GM21619 (cell line): ENCODE data around the gene SFR1.

Experiments used
- ATAC-seq: cut with Tn5 transposase; IDR thresholded peaks from one replicate; pipeline ENCODE4 v1.9.1; 2021; ENCODE audit not compliant: unreplicated experiment

The SFR1 gene

GRCh38 chr10:104104418-104104817, 17.6 kb upstream of the SFR1 start:
- ATAC-seq = no peak

- ATAC-seq = no peak
Observed at GRCh38 chr10:104104926-104105325, 17.0 kb upstream of the SFR1 start.

GRCh38 chr10:104109908-104110662, 11.9 kb upstream of the SFR1 start:
- peak; percentile 96 for ATAC-seq

DNA sequence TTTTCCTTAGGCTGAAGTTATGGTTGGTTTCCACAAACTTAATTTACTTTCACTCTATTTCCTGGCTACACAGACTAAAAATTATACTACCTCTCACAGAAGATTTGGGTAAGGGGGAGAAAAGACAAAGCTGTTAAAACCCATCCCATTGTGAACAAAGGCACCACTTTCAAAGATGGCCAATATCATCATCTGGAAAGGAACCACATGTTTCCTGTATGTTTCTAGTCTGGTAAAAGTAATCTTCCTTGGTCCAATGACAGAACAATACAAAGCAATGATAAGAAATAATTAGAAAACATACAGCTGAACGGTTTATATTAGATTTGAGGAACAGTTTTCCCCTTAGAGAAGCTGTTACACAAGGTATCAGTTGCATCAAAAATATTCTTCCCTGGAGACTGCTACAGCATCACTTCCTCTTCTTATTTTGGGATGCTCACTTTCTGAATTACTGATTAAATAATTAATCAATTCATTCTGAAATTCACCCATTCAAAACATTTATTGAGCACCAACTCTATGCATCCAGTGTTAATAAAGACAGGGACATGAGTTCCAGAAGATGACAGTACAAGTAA, 8.5 kb upstream of the SFR1 start:
- ATAC-seq = no peak

DNA sequence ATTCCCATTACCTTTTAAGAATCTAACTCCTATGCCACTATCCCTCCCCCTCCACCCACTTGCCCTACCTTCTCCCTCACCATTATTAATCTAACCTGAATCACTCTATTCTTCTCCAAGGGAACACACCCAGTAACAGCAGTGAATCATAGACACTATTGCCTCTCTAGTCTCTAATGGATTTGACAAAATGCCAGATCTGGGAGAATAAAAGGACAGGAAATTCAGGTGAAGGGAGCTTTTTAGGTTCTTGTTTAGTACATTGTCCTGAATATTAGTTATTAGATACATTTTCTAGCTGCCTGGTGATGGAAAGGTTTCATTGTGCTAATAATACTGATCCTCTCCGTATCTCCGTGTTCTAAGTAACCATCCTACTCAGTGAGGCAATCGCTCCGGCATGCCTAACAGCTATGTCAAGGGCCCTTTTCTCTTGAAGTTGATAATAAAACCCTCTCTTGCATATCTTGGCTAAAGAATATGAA, 4.1 kb upstream of the SFR1 start:
- ATAC-seq = no peak

- no peak for ATAC-seq
Observed at GRCh38 chr10:104119996-104120395, 2.0 kb upstream of the SFR1 start.

- ATAC-seq = no peak
Observed at GRCh38 chr10:104120512-104120902, 1.5 kb upstream of the SFR1 start.

GRCh38 chr10:104120903-104121484, 977 bp upstream of the SFR1 start:
- no peak for ATAC-seq

DNA sequence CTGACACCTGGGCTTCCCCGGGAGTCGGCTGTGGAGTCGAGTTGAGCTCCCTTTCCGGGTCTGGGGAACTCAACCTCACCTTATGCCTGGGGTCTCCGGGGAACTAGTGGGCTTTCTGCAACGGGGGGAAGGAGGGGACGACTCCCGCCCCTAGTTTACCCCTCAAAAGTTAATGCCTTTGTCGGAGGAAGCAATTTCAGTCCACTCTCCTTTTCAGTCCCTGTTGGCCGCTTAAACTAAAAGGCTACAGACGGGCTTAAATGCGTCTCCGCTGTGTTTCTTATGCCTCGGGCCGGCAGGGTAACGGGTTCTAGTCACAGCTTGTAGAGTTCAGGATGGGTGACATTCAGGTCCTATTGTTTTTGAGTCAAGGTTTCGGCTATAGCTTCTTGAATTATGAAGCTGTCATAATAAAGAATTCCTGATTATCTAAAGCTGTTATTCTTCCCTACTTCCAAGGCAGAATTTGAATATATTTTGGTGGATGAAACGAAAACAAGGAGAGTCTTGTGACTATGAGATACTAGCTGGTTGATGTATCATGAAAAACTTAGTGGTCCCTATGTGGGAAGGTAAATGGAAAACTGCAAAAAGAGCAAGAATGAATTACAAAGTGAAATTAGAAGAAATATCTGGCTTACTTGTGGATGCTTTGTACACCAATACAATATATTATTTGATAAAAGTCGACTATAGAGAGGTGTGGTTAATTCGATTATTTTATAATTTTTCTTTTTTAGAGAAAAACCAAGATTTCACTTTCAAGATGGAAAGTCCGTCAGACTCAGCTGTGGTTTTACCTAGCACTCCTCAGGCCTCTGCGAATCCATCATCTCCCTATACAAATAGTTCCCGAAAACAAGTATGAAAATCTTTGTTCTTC, 495 bp downstream of the SFR1 start:
- no peak for ATAC-seq

GRCh38 chr10:104123397-104123796, 1.4 kb downstream of the SFR1 start:
- ATAC-seq = no peak

DNA sequence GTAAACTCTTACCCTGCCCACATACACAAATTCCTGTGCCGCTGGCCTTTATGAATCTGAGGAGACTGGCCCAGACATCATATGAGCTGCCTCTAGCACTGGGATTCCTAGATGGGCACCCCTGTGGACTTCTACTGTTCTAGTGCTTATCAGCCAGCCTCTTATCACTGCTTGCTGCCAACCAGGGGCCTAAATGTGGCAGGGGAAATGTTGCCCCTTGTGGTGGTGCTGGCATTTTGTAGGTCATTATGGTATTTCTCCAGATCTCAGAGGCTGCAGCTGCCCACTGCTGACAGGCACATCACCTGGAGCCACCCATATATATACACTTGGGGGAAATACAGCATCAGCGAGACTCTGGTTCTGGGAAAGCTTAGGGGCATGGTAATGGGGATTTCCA, 5.4 kb downstream of the SFR1 start:
- ATAC-seq = no peak

DNA sequence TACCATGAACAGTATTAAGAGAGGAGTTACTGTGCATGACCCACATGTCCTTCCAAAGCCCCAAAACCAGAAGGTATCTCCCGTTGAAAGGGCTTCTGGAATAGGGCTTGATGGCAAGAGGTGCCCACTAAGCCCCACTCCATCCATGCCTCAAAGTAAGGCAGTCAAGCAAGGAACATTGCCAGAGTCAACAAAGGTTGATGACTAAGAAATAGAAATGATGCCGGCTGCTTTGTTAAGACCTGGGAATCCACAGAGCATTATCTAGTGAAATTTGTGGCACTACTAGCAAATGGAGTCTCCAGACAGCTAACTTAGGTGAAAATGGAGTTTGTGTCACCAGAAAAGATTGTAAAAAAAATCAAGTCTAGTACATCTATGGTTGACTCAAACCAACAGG, 6.2 kb downstream of the SFR1 start:
- ATAC-seq = no peak

DNA sequence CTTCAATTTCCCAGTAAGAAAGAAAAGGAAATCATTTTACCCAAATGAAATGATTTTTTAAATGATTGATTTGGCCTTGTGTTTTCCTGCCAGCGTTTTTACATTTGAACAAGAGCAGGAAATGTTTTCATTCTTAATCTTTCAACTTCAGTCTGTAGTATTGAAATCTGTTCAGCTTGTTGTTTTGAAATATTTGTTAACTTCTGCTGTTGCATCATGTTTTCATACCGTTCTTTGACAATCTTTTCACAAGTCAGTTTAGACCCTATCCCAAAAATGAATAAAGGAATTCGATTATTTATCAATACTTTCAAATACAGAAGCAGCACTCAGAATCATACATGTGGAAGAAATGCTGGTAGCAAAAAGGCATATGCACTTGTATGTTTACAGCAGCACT, 8.1 kb downstream of the SFR1 start:
- ATAC-seq = no peak

- no peak for ATAC-seq
Observed at GRCh38 chr10:104138131-104138530, 16.2 kb downstream of the SFR1 start.

- ATAC-seq = no peak
Observed at GRCh38 chr10:104139221-104139620, 17.2 kb downstream of the SFR1 start.

GRCh38 chr10:104142081-104142480, 20.1 kb downstream of the SFR1 start:
- no peak for ATAC-seq

DNA sequence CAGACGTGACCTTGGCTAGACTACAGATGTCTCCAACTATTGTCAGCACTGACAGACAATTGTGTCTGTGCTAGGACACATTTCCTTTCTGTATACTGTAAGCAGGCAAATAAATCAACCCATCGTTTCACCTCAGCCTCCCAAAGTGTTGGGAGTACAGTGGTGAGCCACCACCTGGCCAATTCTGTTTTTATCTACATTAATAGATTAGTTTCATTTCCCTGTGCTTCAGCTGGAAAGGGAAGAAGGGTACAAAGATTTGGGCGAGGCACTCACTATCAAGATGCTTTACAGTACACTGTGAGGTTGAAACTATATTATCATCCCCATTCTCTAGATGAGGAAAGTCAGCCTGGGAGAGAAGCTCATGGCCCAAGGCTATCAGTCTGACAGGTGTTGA, 21.9 kb downstream of the SFR1 start:
- ATAC-seq = no peak

DNA sequence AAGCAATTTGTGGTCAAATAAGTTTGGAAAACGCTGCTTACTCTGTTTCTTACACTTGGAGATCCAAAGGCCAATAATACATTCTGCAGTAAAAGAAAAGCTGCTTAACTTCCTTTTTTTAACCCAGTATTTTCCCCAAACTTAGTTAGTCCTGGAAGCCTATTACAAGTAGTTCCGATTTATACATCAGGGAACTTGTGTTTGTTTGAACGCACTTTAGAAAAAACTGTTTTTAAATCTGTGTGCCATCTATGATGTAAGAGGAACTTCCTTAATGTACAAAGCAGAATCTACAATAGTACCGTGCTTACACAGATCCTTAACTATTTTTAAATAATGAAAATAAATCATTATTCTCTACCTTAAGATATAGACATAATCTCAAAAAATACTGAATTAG, 23.0 kb downstream of the SFR1 start:
- no peak for ATAC-seq

- ATAC-seq = no peak
Observed at GRCh38 chr10:104146882-104147281, 24.9 kb downstream of the SFR1 start.

GRCh38 chr10:104150139-104150538, 28.2 kb downstream of the SFR1 start:
- no peak for ATAC-seq

DNA sequence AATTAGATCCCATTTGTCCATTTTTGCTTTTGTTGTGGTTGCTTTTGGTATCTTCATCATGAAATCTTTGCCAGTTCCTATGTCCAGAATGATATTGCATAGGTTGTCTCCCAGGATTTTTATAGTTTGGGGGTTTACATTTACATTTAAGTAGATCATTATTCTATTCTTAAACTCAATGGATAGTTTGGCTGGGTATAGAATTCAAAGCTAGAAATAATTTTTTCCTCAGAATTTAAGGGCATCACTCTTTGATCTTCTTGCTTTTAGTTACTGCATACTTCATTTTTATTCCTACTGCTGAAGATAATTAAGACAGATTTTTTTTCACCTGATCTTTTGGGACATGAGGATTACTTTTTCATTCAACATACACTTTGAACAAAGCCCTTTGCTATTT, 29.8 kb downstream of the SFR1 start:
- no peak for ATAC-seq
